ENCODE results near the gene TMF1.

Gene TMF1

GRCh38 chr3:68974711-68975110 is 77.4 kb downstream of the TMF1 start:
- no peak for DNase-seq

DNA sequence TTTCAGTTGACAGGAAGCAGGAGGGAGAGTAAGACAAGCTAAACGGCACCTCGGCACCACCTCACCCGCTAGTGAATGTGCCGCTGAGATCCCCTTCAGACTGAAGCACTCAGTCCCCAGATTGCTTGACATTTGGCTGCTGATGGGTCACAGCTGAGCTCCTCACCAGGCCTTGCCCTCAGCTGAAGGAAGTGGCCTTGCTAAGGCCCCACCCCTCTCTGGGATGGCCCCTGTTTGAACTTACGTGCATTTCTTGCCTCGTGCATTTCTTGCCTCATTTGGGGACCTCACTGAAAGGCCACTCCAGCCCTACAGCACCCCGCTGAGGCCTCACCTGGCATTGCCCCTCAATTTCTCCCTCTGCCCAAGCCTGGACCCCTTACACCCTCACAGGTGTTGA is 78.5 kb downstream of the TMF1 start:
- no peak for DNase-seq

DNA sequence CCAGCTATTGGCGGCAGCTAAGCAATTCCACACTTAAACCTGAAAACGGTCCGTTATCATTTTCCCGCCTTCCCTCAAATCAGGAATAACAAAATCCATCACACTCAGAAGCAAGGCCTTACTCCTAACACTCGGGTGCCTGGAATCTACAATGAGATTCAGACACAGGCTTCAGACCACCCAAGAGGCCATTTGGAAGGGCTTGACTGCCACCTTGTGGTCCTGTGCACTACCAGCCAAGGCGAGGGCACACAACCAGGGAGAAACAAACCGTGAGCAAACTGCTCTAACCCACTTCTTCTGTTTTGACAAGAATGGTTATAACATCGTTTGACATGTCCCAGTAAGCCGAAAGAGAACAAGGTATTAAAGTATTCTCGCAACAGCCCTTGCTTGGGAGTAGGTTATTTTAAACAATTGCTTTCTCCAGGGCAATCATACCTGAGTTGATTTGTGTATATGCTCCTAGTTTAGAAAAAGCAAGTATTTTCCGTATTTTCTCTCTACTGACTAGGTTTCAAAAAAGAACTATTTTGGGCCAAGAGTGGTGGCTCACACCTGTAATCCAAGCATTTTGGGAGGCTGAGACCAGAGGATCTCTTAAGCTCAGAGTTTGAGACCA is 79.7 kb downstream of the TMF1 start:
- peak; percentile 14 to 20 for DNase-seq

Measured in CD4-positive, alpha-beta T cell treated with Interleukin-4 for 1 hour (primary cell).